IPS-NIHi7 (cell line): ENCODE measurements around the gene IFNA10.
A peak's percentile ranks its signal among the peaks of the same experiment; 100 is the strongest.
"Not testable (repeated sequence)": the region's sequence is repeated elsewhere in the genome, so short reads cannot be mapped to it uniquely, and the experiment has no call there.

Experiments
- DNase-seq: peaks from one replicate; pipeline ENCODE4 v3.0.0; 2012; ENCODE audit warnings: mixed read lengths; ENCODE audit errors: extremely low spot score

The IFNA10 gene

DNA sequence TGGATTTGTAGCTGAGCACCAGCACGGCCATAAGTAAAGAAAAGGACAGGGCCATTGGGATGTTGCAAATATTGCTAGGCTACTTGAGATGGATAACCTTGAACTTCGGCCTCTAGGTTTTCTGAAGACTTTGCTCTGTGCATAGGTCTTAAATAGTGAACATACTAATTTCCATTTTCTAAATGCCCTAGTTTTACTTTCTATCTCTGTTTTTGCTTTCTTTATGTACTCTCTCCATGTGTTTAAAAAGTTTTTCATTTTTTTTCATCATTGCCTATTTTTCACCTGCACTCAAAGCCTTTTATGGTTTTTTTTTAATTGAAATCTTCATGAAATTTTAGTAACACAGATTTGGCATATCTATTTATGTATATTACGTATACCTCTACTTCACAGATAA lies at the start of gene IFNA10:
TSS of gene IFNA10 (minus strand) at position 101 of the 400 bp plus-strand sequence. CDS start at position 55, 46 bp downstream.
- not testable (repeated sequence) for DNase-seq

GRCh38 chr9:21255538-21256212 lies 48.7 kb upstream of the IFNA10 start:
- DNase-seq = no peak

GRCh38 chr9:21252721-21253547 lies 46.0 kb upstream of the IFNA10 start:
- peak; percentile 42 for DNase-seq

DNA sequence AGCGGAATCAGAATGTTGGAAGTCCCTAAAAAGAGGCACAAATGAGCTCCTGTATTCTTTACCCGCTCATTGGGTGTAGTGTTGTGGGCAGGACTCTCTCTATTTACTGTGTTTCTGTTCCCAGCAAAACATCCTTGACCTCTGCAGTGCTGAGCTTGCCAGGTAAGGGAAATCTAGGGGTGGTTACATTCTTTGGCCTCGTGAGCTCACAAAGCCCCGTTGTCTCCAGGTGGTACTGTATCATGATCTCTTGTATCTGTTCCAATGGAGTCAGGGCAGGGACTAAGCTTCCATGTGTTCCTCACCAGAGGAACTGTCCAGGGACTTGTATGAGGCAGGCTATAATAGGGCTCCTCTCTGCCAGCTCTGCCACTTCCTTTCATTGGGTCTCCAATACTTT lies 44.7 kb upstream of the IFNA10 start:
- DNase-seq = no peak

- DNase-seq = no peak
These were observed 44.2 kb upstream of the IFNA10 start for GRCh38 chr9:21251190-21251589.

DNA sequence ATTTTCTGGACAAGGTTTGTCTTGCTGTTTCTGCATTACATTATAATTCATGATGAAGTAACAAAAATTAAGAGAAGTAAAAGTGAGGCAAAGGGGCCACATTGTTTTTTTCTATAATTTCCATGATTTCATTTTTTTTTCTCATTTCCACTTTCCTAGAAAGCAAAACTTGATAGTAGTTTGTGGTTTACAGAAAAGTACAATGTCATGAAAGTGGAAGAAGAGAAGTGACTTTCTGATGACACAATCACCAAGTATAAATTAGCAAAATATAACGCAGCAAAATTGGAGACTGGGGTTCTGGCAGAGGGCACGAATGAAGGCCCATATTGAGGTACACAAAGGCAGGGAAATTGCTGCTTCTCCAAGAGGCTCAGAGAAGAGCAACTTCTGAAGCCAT lies 37.9 kb upstream of the IFNA10 start:
- no peak for DNase-seq

- DNase-seq = no peak
These were observed 33.0 kb upstream of the IFNA10 start, which contains the start of gene IFNA14 for GRCh38 chr9:21239911-21240310. Gene IFNA14 (minus strand): TSS chr9:21240005. CDS start chr9:21239935, 70 bp downstream.

GRCh38 chr9:21236360-21236714 lies 29.4 kb upstream of the IFNA10 start:
- DNase-seq = not testable (repeated sequence)

- DNase-seq = peak; percentile 56
These were observed 28.8 kb upstream of the IFNA10 start for GRCh38 chr9:21235468-21236359.

- no peak for DNase-seq
These were observed 27.3 kb upstream of the IFNA10 start for GRCh38 chr9:21234153-21234687.

DNA sequence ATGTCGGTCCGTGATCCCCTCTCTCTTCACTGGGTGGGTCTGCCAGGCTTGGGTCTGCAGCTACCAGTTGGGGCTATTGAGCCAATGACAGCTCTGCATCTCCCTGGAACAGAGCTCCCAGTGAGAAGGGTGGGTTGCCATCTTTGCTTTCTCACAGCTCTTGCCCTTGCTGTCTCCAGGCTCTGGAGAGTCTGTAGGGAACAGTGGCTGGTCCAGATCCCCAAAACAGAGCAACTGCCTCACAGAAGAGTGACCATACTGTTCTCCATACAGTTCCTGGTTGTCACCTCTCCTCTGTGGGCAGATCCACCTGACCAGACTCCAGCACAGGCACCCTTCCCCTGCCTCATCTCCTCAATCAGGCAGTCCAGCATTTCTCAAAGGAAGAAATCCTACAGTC lies 26.3 kb upstream of the IFNA10 start:
- no peak for DNase-seq

DNA sequence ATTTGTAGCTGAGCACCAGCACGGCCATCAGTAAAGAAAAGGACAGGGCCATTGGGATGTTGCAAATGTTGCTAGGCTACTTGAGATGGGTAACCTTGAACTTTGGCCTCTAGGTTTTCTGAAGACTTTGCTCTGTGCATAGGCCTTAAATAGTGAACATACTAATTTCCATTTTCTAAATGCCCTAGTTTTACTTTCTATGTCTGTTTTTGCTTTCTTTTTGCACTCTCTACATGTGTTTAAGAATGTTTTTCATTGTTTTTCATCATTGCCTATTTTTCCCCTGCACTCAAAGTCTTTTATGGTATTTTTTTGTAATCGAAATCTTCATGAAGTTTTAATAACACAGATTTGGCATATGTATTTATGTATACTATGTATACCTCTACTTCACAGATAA lies 21.2 kb upstream of the IFNA10 start, which contains the start of gene IFNA17:
TSS of gene IFNA17 (minus strand) at position 101 of the 400 bp plus-strand sequence. CDS start at position 52, 49 bp downstream.
- no peak for DNase-seq

DNA sequence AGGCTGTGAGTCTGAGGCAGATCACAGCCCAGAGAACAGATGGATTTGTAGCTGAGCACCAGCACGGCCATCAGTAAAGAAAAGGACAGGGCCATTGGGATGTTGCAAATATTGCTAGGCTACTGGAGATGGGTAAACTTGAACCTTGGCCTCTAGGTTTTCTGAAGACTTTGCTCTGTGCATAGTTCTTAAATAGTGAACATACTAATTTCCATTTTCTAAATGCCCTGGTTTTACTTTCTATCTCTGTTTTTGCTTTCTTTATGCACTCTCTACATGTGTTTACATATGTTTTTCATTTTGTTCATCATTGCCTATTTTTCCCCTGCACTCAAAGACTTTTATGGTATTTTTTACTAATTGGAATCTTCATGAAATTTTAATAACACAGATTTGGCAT lies 10.3 kb upstream of the IFNA10 start, which contains the start of gene IFNA16:
TSS of gene IFNA16 (minus strand) at position 101 of the 400 bp plus-strand sequence. CDS start at position 95, 6 bp downstream.
- DNase-seq = not testable (repeated sequence)

DNA sequence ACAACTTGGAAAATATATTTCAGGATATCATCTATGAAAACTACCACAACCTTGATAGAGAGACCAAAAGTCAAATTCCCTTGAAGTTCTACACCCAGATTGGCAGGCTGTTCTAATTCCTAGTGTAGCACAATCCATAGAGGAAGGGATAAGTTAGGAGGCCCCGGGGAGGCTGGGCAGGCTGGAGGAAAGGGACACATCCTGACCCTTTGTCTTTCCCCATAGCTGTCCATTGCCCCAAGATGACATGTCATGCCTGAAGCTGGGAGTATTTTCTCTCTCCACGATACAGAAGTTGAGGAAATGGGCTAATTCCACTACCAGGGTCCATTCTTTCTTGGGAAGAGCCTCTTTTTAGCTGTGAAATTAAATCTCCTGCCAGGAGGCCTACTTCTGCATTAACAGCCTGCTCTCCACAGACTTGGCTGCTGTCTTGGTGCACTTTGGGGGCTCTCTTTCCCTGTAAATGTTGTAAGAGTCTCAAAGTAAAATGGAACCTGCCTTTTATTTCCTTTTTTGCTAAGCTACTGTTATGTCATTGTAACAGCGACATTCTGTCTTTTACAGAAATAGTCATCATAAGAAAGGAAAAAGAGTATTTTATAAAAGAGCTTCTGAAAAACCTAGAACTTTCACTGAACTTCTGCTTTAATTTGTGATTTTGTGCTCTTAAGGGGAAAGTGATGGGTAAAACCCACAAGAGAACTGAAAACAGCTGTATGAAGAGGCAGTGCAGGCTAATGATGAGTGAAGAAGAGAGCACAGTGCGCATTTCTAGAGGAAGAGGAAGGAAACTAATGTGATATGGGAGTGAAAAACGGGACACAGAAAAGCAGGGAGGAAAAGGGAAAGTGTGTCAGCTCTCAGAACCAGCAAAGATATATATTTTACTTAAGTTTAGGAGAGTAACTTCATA lies 6.7 kb upstream of the IFNA10 start:
- peak; percentile 14 for DNase-seq

DNA sequence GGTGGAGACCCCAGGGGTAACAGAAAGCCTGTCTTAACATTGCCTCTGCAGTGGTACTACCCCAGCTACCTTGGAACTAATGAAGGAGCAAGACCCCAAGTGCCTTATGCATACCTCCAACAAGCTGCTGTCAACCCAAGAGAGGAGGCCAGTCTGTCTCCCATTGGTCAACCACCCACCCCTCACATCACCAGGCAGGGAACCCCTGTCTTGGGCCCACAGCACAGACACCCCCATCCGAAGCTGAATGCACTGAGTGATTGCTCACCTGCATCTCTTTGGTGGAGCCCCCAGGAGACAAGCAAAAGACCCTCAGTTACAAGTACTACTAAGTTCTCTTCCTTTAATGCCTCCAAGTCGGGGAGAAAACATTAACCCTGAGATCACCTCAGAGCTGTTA lies 5.2 kb upstream of the IFNA10 start:
- not testable (repeated sequence) for DNase-seq

DNA sequence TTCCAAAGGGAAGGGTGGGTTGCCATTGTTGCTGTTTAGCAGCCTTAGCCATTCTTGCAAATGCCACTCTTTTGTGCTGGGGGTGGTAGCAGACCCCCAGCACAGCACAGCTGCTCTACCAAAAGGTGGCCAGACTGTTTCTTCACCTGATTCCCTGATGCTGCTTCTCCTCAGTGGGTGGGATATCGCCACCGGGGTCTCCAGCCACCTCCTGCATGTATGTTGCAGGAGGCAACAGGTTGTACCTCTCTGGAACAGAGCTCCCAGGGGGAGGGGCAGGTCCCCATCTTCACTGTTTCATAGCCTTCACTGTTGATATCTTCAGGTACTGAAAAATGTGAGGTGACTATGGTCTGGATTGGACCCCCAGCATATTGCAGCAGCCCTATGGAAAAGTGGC lies 3.8 kb upstream of the IFNA10 start:
- DNase-seq = not testable (repeated sequence)

DNA sequence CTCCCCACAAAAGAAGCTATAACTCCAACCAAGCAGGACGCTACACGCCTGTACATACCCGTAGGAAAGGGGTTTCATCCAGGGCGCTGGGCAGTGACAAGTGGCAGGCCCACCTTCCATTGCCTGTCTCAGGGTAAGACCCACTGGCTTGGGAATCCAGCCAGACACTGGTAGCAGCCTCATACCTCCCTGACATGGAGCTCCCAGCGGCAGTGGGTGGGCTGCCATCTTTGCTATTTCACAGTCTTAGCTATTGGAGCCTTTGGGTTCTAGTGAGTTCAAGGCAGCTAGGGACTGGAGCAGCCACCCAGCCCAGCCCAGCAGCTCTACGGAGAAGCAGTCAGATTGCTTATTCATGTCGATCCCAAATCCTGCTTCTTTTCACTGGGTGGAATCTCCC lies 3.4 kb upstream of the IFNA10 start:
- no peak for DNase-seq

DNA sequence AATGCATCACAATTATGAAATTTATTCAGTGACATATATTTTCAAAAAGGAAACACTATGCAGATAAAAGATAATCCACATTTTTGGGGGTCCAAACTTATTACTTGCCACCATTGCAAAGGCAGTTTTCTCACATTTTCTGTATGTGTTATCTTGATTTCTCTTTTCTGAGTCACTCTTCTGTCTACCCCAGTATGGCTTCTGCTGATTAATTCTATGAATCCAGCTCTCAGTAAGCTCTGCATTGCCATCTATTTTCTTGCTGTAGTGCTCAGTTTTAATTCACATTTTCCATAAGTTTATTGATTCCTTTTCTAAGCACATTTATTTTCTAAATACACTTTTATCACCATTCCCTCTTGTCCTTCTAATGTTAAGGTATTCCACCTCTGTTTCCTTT lies 1.7 kb downstream of the IFNA10 start:
- no peak for DNase-seq

DNA sequence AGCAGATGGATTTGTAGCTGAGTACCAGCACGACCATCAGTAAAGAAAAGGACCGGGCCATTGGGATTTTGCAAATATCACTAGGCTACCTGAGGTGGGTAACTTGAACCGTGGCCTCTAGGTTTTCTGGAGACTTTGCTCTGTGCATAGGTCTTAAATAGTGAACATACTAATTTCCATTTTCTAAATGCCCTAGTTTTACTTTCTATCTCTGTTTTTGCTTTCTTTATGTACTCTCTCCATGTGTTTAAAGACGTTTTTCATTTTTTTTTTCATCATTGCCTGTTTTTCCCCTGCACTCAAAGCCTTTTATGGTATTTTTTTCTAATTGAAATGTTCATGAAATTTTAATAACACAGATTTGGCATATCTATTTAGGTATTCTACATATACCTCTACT lies 4.8 kb downstream of the IFNA10 start, which contains the start of gene IFNA7:
TSS of gene IFNA7 (minus strand) at position 101 of the 400 bp plus-strand sequence. CDS start at position 61, 40 bp downstream.
- DNase-seq = not testable (repeated sequence)
